Left lung (tissue), 10 donors: ENCODE results near the gene PDXDC1. TPM values are rescaled to one million over a fixed set of nuclear protein-coding genes. Genes with fewer than 3 reads are reported as not detected.
"Not testable (repeated sequence)": the region's sequence is repeated elsewhere in the genome, so short reads cannot be mapped to it uniquely, and the experiment has no call there.

Experiments
- ATAC-seq: fragments of 200-7000 bp; cut with Tn5 transposase; one replicate; pipeline ENCODE4 v1.9.1; 2020; ENCODE audit warnings: moderate library complexity
- DNase-seq, 4 donors: peaks; one replicate each; pipeline ENCODE4 v3.0.0-alpha.2; 2013 to 2020
- H3K27ac ChIP-seq, 2 donors: fragments of 200-600 bp; sonication (generic) in 1 of 2; one replicate each; pipeline versions ENCODE4 v1.5.0 to v1.8.0; 2020 to 2021
- H3K27me3 ChIP-seq, 2 donors: fragments of 200-600 bp; sonication (generic) in 1 of 2; one replicate each; pipeline versions ENCODE4 v1.5.0 to v1.8.0; 2020 to 2021
- H3K36me3 ChIP-seq, 2 donors: fragments of 200-600 bp; sonication (generic) in 1 of 2; one replicate each; pipeline versions ENCODE4 v1.5.0 to v1.8.0; 2020 to 2021
- H3K4me1 ChIP-seq, 2 donors: fragments of 200-600 bp; one replicate each; pipeline ENCODE4 v1.8.0; 2021
- H3K4me3 ChIP-seq, 2 donors: fragments of 200-600 bp; sonication (generic) in 1 of 2; one replicate each; pipeline versions ENCODE4 v1.5.0 to v1.8.0; 2020 to 2021; ENCODE audit warnings: mild to moderate bottlenecking in 1 of 2
- H3K9me3 ChIP-seq, 2 donors: fragments of 200-600 bp; sonication (generic) in 1 of 2; one replicate each; pipeline versions ENCODE4 v1.5.0 to v1.8.0; 2020 to 2021
- CTCF ChIP-seq, 2 donors: fragments of 200-600 bp; sonication (generic) in 1 of 2; IDR thresholded peaks; one replicate each; pipeline versions ENCODE4 v1.5.0 to v1.8.0; 2021; ENCODE audit warnings: antibody characterized with exemption in 2 of 2
- intact Hi-C, 2 donors: fragments of 100-400 bp; cut with DNase I; formaldehyde crosslinking; loops; one replicate each; pipeline versions ENCODE4 v1.11.2 to v1.14.2; 2022
- polyA plus RNA-seq, 6 donors: library from polyadenylated mRNA; unstranded; fragments of 120-200 nt; gene quantifications; one replicate each; pipeline ENCODE4 v1.2.1, GENCODE V29; 2013; ENCODE audit not compliant: insufficient read length in 6 of 6
- total RNA-seq, 2 donors: library from RNA; stranded (reverse); fragmentation: NEBNext Ultra II Directional; extraction: Animal tissue kit (Norgen Biotek cat#: 25700); gene quantifications; one replicate each; pipeline ENCODE4 v1.2.1, GENCODE V29; 2021
- donor health status: DM: no; HTN: yes; CAD: no.
- donor health status: DM: no; HTN: no; CAD: no.

PDXDC1 gene
- total and polyA plus RNA-seq, 8 donors = 55.7 to 111 (median 92.4) TPM

GRCh38 chr16:15044286-15044685, 69.5 kb downstream of the PDXDC1 start:
- H3K4me1 ChIP-seq = peaks cover 6 to 7% of the 10 kb centered on the region in 2 donors
- peaks cover 0 to 62% of the 10 kb centered on the region in 2 donors for H3K36me3 ChIP-seq
- DNase-seq = no peak
- no peak for ATAC-seq
- intact Hi-C loops = no loop called here
- H3K4me3 ChIP-seq = no peak overlapping the region
- TF ChIP-seq CTCF (IDR thresholded peaks at IDR 0.05) = no peak
- H3K9me3 ChIP-seq = no peaks in the 10 kb centered on the region
- H3K27me3 ChIP-seq = no peaks in the 10 kb centered on the region
- H3K27ac ChIP-seq = no peak overlapping the region

GRCh38 chr16:15045270-15045669, 70.4 kb downstream of the PDXDC1 start:
- H3K27me3 ChIP-seq, DNase-seq, ATAC-seq: not testable (repeated sequence)

GRCh38 chr16:15046692-15047376, 72.0 kb downstream of the PDXDC1 start:
- no peak for ATAC-seq

More at GRCh38 chr16:15045270-15045669, 70.4 kb downstream of the PDXDC1 start:
- peaks cover 0 to 52% of the 10 kb centered on the region in 2 donors for H3K36me3 ChIP-seq
- intact Hi-C loops, H3K4me1 ChIP-seq, H3K9me3 ChIP-seq, H3K4me3 ChIP-seq, H3K27ac ChIP-seq: not testable (repeated sequence)

GRCh38 chr16:15049581-15050180, 74.9 kb downstream of the PDXDC1 start:
- Histone ChIP-seq H3K27ac (no peak overlapping the region), H3K9me3 (no peaks in the 10 kb centered on the region), H3K4me3 (no peak overlapping the region), H3K4me1 (peaks cover 0 to 24% of the 10 kb centered on the region in 2 donors), H3K27me3 (no peaks in the 10 kb centered on the region), H3K36me3 (peaks cover 0 to 19% of the 10 kb centered on the region in 2 donors)
- TF ChIP-seq CTCF (IDR thresholded peaks at IDR 0.05) = no peak
- DNase-seq (no peak), ATAC-seq (no peak)
- intact Hi-C loops = no loop called here

More at GRCh38 chr16:15046692-15047376, 72.0 kb downstream of the PDXDC1 start:
- TF ChIP-seq CTCF (IDR thresholded peaks at IDR 0.05) = no peak
- Histone ChIP-seq H3K27ac (no peak overlapping the region), H3K27me3 (no peaks in the 10 kb centered on the region), H3K9me3 (no peaks in the 10 kb centered on the region), H3K4me1 (no peaks in the 10 kb centered on the region), H3K4me3 (no peak overlapping the region), H3K36me3 (peaks cover 0 to 36% of the 10 kb centered on the region in 2 donors)
- intact Hi-C loops = no loop called here
- no peak for DNase-seq

- ATAC-seq, intact Hi-C loops, H3K27ac ChIP-seq, DNase-seq, H3K27me3 ChIP-seq, H3K4me3 ChIP-seq, H3K9me3 ChIP-seq: not testable (repeated sequence)
- H3K36me3 ChIP-seq = peaks cover 0 to 18% of the 10 kb centered on the region in 2 donors
- H3K4me1 ChIP-seq = peaks cover 0 to 31% of the 10 kb centered on the region in 2 donors
Measured at GRCh38 chr16:15050440-15050839, 75.6 kb downstream of the PDXDC1 start.

GRCh38 chr16:15051387-15051951, 76.6 kb downstream of the PDXDC1 start:
- Histone ChIP-seq H3K27me3 (no peaks in the 10 kb centered on the region), H3K9me3 (no peaks in the 10 kb centered on the region), H3K27ac (no peak overlapping the region), H3K4me1 (peaks cover 3 to 36% of the 10 kb centered on the region in 2 donors), H3K4me3 (no peak overlapping the region), H3K36me3 (peaks cover 0 to 9% of the 10 kb centered on the region in 2 donors)
- intact Hi-C loops = no loop called here
- no peak for DNase-seq
- TF ChIP-seq CTCF (IDR thresholded peaks at IDR 0.05) = no peak
- no peak for ATAC-seq
